ENCODE measurements around the gene ARID3A. TPM values are rescaled to one million over a fixed set of nuclear protein-coding genes. Genes with fewer than 3 reads are reported as not detected.

ARID3A gene
- total and polyA plus RNA-seq, 2 experiments from 2014 or later, result 2.8 to 8.5 TPM

DNA sequence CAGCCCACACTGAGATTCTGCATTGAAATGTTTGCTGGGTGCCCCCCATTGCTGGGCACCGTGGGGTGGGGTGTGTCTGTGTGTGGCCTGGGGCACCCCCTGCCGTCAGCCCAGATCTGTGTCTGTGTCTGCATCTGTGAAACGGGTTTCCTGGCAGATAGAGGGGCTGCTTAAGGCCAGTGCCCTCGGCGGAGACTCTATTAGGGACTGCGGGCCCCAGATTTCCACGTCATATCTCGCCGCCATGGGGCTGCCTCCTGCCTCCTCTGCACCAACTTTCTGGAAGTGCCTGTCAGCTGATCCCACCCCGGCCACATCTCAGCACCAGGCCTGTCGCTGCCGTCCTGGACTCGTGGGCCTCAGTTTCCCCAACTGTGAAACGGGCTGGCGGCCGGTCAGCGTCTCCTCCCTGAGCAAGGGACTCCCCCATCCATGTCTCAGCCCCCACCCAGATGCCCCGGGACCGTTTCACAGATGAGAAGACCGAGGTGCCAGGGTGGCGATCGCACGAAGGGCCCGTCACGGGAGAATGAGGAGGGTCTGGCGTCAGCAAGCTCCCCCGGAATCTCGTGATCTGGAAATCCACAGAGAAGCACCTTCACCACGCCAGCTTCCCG lies 21.4 kb downstream of the ARID3A start:
- H3K4me3 ChIP-seq, result no peak overlapping the region
- WGBS, 2 experiments (ENCODE audit: low coverage in 1 of 2, low lambda C conversion rate in 2 of 2, missing lambda C conversion rate in 2 of 2), result 94 to 96% methylated on average over 24 to 30 of the region's 30 CpGs
- in situ Hi-C loops (cut with MboI), result no loop called here
- no peak overlapping the region for H2AFZ ChIP-seq
- H3K79me2 ChIP-seq (ENCODE audit: insufficient read depth), result peaks cover 90% of the 10 kb centered on the region
- no peak for DNase-seq
- H3K27ac ChIP-seq, result no peak overlapping the region
- no peaks in the 10 kb centered on the region for H3K9me2 ChIP-seq (ENCODE audit: insufficient read depth)
- peaks cover 8% of the 10 kb centered on the region; the same call in 1 of the 2 replicates for H3K4me1 ChIP-seq (ENCODE audit: insufficient read depth)
- H4K20me1 ChIP-seq (ENCODE audit: insufficient read depth), result no peaks in the 10 kb centered on the region
- TF ChIP-seq EZH2phosphoT487 (IDR thresholded peaks at IDR 0.05; ENCODE audit: insufficient read depth, low read depth) (no peak), EZH2 (IDR thresholded peaks at IDR 0.05; ENCODE audit: insufficient read depth, poor library complexity, severe bottlenecking) (no peak)
- no peak overlapping the region for H3K4me2 ChIP-seq (ENCODE audit: unreplicated experiment)
- no peaks in the 10 kb centered on the region; the same call in 1 of the 2 replicates for H3K36me3 ChIP-seq (ENCODE audit: low read depth)
- no peak overlapping the region for H3K9ac ChIP-seq
- no peaks in the 10 kb centered on the region for H3K27me3 ChIP-seq (replicated peaks; ENCODE audit: insufficient read depth)
- no peaks in the 10 kb centered on the region for H3K9me3 ChIP-seq (ENCODE audit: low read depth)
- no peaks in the 10 kb centered on the region for H3F3A ChIP-seq (ENCODE audit: insufficient read depth)

DNA sequence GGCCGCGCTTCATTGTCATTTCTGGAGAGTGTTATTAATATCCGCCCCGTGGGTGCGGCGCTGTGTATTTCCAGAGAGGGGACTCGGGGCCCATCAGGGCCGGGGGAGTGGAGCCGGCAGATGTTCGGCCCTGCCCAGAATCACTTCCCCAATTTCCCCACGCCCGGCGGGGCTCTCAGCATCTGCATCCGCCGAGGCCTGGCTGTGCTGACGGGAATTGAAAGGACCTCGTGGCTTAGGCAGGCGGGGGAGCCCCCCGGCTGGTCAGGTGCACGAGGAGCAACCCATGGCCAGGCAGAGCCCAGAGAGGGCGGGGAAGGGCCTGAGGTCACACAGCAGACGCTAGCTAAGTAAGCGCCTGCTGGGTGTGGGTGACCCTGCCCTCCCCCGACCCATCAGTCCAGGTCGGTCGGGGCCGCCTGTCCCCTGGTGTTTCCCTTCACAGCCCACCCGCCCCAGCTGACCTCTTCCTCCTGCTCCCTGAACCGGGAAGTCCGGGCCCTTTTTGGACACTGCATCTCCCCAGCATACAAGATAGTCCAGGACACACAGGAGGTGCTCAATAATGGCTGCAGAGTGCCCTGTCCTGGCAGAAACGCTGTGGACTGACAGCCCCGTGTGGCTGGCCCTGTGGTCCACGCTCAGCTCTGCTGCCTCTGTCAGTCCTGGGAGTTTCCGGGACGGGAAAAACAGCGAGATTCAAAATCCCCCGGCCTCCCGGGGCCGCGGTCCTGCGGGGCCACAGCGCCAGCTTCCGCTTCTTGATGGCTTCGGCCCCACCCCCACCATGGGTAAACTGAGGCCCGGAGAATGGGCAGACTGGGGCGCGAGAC lies 22.1 kb downstream of the ARID3A start:
- Histone ChIP-seq H3K79me2 (ENCODE audit: insufficient read depth) (peaks cover 90% of the 10 kb centered on the region), H3K27me3 (replicated peaks; ENCODE audit: insufficient read depth) (no peaks in the 10 kb centered on the region)
- in situ Hi-C loops (cut with MboI), result no loop called here

DNA sequence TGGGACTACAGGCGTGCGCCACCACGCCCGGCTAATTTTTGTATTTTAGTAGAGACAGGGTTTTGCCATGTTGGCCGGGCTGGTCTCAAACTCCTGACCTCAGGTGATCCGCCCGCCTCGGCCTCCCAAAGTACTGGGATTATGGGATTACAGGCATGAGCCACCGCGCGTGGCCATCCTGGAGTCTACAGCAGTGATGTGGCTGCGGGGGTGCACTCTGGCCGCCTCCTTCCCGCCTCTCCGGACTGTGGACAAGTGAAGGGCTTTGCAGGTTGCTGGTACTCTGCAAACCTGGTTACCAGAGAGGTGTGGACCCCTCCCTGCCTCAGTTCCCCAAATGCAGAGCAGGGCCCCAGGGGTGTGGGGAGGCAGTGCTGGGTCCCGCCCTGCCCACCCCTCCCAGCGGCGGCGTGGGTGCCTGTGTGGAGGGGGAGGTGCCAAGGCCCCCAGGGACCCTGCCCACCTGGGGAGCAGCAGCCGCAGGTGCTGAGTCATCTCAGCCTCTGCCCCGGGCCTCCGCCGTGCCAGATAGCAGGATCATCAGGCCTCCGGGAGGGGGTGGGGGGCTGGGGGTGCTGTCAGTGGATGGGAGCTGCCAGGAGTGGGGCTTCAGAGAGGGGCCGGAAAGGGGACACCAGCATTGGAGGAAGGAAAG lies 23.1 kb downstream of the ARID3A start:
- H3K4me1 ChIP-seq (ENCODE audit: insufficient read depth), result peaks cover 15% of the 10 kb centered on the region; the same call in 1 of the 2 replicates
- H3K9me3 ChIP-seq (ENCODE audit: low read depth), result no peaks in the 10 kb centered on the region
- WGBS, 2 experiments (ENCODE audit: low coverage in 1 of 2, low lambda C conversion rate in 2 of 2, missing lambda C conversion rate in 2 of 2), result 92 to 96% methylated on average over 17 to 25 of the region's 25 CpGs

More for the DNA sequence above, 22.1 kb downstream of the ARID3A start:
- no peak overlapping the region for H3K27ac ChIP-seq
- H2AFZ ChIP-seq, result no peak overlapping the region
- no peak for DNase-seq
- H4K20me1 ChIP-seq (ENCODE audit: insufficient read depth), result no peaks in the 10 kb centered on the region
- peaks cover 13% of the 10 kb centered on the region; the same call in 1 of the 2 replicates for H3K4me1 ChIP-seq (ENCODE audit: insufficient read depth)
- H3K9me2 ChIP-seq (ENCODE audit: insufficient read depth), result no peaks in the 10 kb centered on the region
- no peak for TF ChIP-seq EZH2phosphoT487 (IDR thresholded peaks at IDR 0.05; ENCODE audit: insufficient read depth, low read depth)
- no peak for TF ChIP-seq EZH2 (IDR thresholded peaks at IDR 0.05; ENCODE audit: insufficient read depth, poor library complexity, severe bottlenecking)
- H3K36me3 ChIP-seq (ENCODE audit: low read depth), result no peaks in the 10 kb centered on the region
- WGBS, 2 experiments (ENCODE audit: low coverage in 1 of 2, low lambda C conversion rate in 2 of 2, missing lambda C conversion rate in 2 of 2), result 93 to 96% methylated on average over 42 to 47 of the region's 47 CpGs
- H3K9me3 ChIP-seq (ENCODE audit: low read depth), result no peaks in the 10 kb centered on the region
- no peak overlapping the region for H3K4me2 ChIP-seq (ENCODE audit: unreplicated experiment)
- H3K4me3 ChIP-seq, result no peak overlapping the region
- H3F3A ChIP-seq (ENCODE audit: insufficient read depth), result no peaks in the 10 kb centered on the region
- H3K9ac ChIP-seq, result no peak overlapping the region

DNA sequence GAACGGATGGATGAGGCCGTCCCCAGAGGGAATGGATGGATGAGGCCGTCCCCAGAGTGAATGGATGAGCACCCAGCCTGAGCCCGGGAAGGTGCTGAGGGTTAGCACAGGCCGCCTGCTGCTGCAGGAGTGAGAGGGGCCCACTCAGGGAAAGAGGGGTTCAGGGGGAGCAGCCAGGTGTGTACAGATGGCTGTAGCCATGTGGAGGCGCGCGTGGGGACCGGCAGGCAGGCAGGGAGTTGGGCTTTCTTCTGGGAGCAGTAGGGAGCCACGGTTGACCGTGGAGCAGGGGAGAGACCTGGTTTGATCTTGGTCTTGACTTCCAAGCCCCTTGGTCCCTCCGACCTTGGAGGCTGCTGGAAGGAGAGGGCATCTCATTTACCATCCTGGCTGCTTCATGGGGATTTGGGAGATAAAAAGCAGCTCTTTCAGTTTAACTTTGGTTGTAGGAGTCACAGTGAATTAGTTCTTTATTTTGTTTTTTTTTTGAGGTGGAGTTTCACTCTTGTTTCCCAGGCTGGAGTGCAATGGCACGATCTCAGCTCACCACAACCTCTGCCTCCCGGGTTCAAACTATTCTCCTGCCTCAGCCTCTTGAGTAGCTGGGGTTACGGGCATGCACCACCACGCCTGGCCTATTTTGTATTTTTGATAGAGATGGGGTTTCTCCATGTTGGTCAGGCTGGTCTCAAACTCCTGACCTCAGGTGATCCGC lies 24.7 kb downstream of the ARID3A start:
- WGBS, 2 experiments (ENCODE audit: low coverage in 1 of 2, low lambda C conversion rate in 2 of 2, missing lambda C conversion rate in 2 of 2), result 88 to 89% methylated on average over 14 to 17 of the region's 17 CpGs

More for the DNA sequence above, 23.1 kb downstream of the ARID3A start:
- in situ Hi-C loops (cut with MboI), result no loop called here
- no peaks in the 10 kb centered on the region for H3F3A ChIP-seq (ENCODE audit: insufficient read depth)
- no peak overlapping the region for H3K27ac ChIP-seq
- H3K27me3 ChIP-seq (replicated peaks; ENCODE audit: insufficient read depth), result no peaks in the 10 kb centered on the region
- H3K79me2 ChIP-seq (ENCODE audit: insufficient read depth), result peaks cover 90% of the 10 kb centered on the region
- no peak overlapping the region for H3K4me3 ChIP-seq
- no peak overlapping the region for H3K9ac ChIP-seq
- no peak overlapping the region for H3K4me2 ChIP-seq (ENCODE audit: unreplicated experiment)
- no peak overlapping the region for H2AFZ ChIP-seq
- H3K36me3 ChIP-seq (ENCODE audit: low read depth), result no peaks in the 10 kb centered on the region
- H4K20me1 ChIP-seq (ENCODE audit: insufficient read depth), result no peaks in the 10 kb centered on the region
- no peaks in the 10 kb centered on the region for H3K9me2 ChIP-seq (ENCODE audit: insufficient read depth)
- TF ChIP-seq EZH2 (IDR thresholded peaks at IDR 0.05; ENCODE audit: insufficient read depth, poor library complexity, severe bottlenecking) (no peak), EZH2phosphoT487 (IDR thresholded peaks at IDR 0.05; ENCODE audit: insufficient read depth, low read depth) (no peak)
- DNase-seq, result no peak

More for the DNA sequence above, 24.7 kb downstream of the ARID3A start:
- no peaks in the 10 kb centered on the region for H3K27me3 ChIP-seq (replicated peaks; ENCODE audit: insufficient read depth)
- H3K9me2 ChIP-seq (ENCODE audit: insufficient read depth), result no peaks in the 10 kb centered on the region
- DNase-seq, result no peak
- H3K36me3 ChIP-seq (ENCODE audit: low read depth), result no peaks in the 10 kb centered on the region
- no peaks in the 10 kb centered on the region for H4K20me1 ChIP-seq (ENCODE audit: insufficient read depth)
- no peak overlapping the region for H3K27ac ChIP-seq
- H3K4me1 ChIP-seq (ENCODE audit: insufficient read depth), result peaks cover 15% of the 10 kb centered on the region; the same call in 1 of the 2 replicates
- no peaks in the 10 kb centered on the region for H3F3A ChIP-seq (ENCODE audit: insufficient read depth)
- no peak overlapping the region for H2AFZ ChIP-seq
- H3K9me3 ChIP-seq (ENCODE audit: low read depth), result no peaks in the 10 kb centered on the region
- H3K4me2 ChIP-seq (ENCODE audit: unreplicated experiment), result no peak overlapping the region
- in situ Hi-C loops (cut with MboI), result no loop called here
- peaks cover 90% of the 10 kb centered on the region for H3K79me2 ChIP-seq (ENCODE audit: insufficient read depth)
- H3K4me3 ChIP-seq, result no peak overlapping the region
- TF ChIP-seq EZH2phosphoT487 (IDR thresholded peaks at IDR 0.05; ENCODE audit: insufficient read depth, low read depth) (no peak), EZH2 (IDR thresholded peaks at IDR 0.05; ENCODE audit: insufficient read depth, poor library complexity, severe bottlenecking) (no peak)
- no peak overlapping the region for H3K9ac ChIP-seq
